H7 (cell line): ENCODE measurements around the gene KRTAP5-10. TPM values are rescaled to one million over a fixed set of nuclear protein-coding genes. Genes with fewer than 3 reads are reported as not detected.
"Not testable (repeated sequence)": the region's sequence is repeated elsewhere in the genome, so short reads cannot be mapped to it uniquely, and the experiment has no call there.

Experiments
- DNase-seq: peaks from one replicate; pipeline ENCODE4 v3.0.0; 2012
- H3K27me3 ChIP-seq: 2 replicates; pipeline ENCODE4 v1.6.0; 2011; ENCODE audit warnings: mild to moderate bottlenecking, low read length; ENCODE audit not compliant: control insufficient read depth, insufficient read depth
- H3K36me3 ChIP-seq: replicated peaks from 2 replicates; pipeline ENCODE4 v1.5.1; 2011; ENCODE audit warnings: low read length; ENCODE audit not compliant: control insufficient read depth, insufficient read depth
- H3K4me3 ChIP-seq: 2 replicates; pipeline ENCODE4 v1.5.1; 2011; ENCODE audit warnings: low read depth, mild to moderate bottlenecking, control low read depth, low read length, moderate library complexity; ENCODE audit not compliant: insufficient read depth
- total RNA-seq: library from RNA; depleted of rRNA; stranded (reverse); fragments of >200 nt; shearing (Covaris generic); gene quantifications from 2 replicates; pipeline ENCODE4 v1.2.3, GENCODE V29; 2014

KRTAP5-10 gene
- total RNA-seq, 1 experiment from 2014 or later = 0.14 TPM

DNA sequence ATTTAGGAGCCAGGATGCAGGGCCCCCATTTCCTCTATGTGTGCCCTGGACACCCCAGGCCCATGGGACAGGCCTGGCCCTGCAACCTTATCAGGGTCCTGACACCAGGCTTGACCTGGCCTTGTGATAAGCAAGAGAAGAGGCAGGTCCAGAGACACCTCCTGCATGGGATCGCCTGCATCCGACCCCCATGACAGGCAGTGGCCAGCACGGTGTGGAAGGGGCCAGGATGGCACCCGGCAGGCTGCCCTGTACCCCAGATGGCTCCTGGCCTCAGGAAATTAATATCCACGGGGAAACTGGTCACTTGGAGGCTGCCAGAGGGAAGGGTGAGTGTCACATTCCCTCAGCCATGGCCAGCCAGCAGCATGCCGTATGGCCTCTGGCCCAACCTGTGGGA, 10.4 kb upstream of the KRTAP5-10 start:
- Histone ChIP-seq H3K4me3 (no peak overlapping the region), H3K27me3 (no peaks in the 10 kb centered on the region), H3K36me3 (no peaks in the 10 kb centered on the region)
- no peak for DNase-seq

DNA sequence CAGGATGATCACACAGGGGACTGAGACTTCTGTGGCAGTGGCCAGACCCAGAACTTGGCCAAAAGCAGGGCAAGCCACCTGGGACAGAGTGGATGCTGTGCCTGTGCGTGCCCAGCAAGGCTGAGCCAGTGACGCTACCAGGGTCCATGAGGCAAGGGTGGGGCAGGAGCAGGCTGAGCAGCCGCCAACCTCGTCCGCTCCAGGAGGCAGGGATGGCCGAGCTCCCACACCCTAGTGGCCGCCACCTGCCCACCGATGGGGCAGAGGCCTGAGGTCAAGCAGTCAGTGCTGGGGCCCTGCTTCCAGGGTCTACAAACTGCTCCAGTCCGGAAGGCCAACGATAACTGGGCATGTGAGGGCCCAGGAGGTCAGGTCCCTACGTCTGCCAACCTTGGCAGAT, 9.9 kb upstream of the KRTAP5-10 start:
- no peaks in the 10 kb centered on the region for H3K36me3 ChIP-seq
- no peak overlapping the region for H3K4me3 ChIP-seq
- DNase-seq = no peak
- no peaks in the 10 kb centered on the region for H3K27me3 ChIP-seq

- H3K4me3 ChIP-seq = no peak overlapping the region
- no peaks in the 10 kb centered on the region for H3K27me3 ChIP-seq
- DNase-seq = no peak
- H3K36me3 ChIP-seq = no peaks in the 10 kb centered on the region
These were observed 9.3 kb upstream of the KRTAP5-10 start for GRCh38 chr11:71556018-71556417.

GRCh38 chr11:71557257-71557656, 8.1 kb upstream of the KRTAP5-10 start:
- no peaks in the 10 kb centered on the region for H3K27me3 ChIP-seq
- no peak overlapping the region for H3K4me3 ChIP-seq
- no peak for DNase-seq
- no peaks in the 10 kb centered on the region for H3K36me3 ChIP-seq

GRCh38 chr11:71558996-71559395, 6.4 kb upstream of the KRTAP5-10 start:
- no peak for DNase-seq
- no peaks in the 10 kb centered on the region for H3K27me3 ChIP-seq

DNA sequence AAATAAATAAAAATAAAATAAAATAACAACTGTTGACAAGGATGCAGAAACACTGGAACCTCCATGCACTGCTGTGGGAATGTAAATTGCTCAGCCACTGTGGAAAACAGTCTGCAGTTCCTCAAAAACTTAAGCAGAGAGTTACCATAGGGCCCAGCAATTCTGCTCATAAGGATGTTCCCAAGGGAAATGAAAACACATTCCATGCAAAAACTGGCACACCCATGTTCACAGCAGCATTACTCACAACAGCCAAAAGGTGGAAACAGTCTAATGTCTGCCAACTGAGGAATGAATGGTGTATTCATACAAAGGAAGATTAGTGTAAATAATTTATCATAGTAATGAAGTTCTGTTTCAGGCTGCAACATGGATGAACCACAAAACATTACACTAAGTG, 3.2 kb upstream of the KRTAP5-10 start:
- no peaks in the 10 kb centered on the region for H3K27me3 ChIP-seq
- no peak overlapping the region for H3K4me3 ChIP-seq
- no peak for DNase-seq
- H3K36me3 ChIP-seq = no peaks in the 10 kb centered on the region

More at GRCh38 chr11:71558996-71559395, 6.4 kb upstream of the KRTAP5-10 start:
- Histone ChIP-seq H3K4me3 (no peak overlapping the region), H3K36me3 (no peaks in the 10 kb centered on the region)

- Histone ChIP-seq H3K36me3 (no peaks in the 10 kb centered on the region), H3K27me3 (no peaks in the 10 kb centered on the region), H3K4me3 (no peak overlapping the region)
- DNase-seq = peak; percentile 88
These were observed 2.0 kb upstream of the KRTAP5-10 start for GRCh38 chr11:71563406-71563805.

- no peak for DNase-seq
- Histone ChIP-seq H3K27me3 (0 out of 2 replicates have a peak, but pooled peaks cover 1% of the 10 kb centered on the region), H3K36me3 (no peaks in the 10 kb centered on the region), H3K4me3 (no peak overlapping the region)
These were observed 933 bp upstream of the KRTAP5-10 start for GRCh38 chr11:71564430-71564829.

- H3K36me3 ChIP-seq = no peaks in the 10 kb centered on the region
- 0 out of 2 replicates have a peak, but pooled peaks cover 1% of the 10 kb centered on the region for H3K27me3 ChIP-seq
- H3K4me3 ChIP-seq = no peak overlapping the region
- DNase-seq = peak; percentile 20
These were observed 788 bp downstream of the KRTAP5-10 start for GRCh38 chr11:71566081-71566620.

GRCh38 chr11:71566626-71567599, 1.6 kb downstream of the KRTAP5-10 start:
- not testable (repeated sequence) for H3K4me3 ChIP-seq, H3K27me3 ChIP-seq, H3K36me3 ChIP-seq
- peak; percentile 24 for DNase-seq

DNA sequence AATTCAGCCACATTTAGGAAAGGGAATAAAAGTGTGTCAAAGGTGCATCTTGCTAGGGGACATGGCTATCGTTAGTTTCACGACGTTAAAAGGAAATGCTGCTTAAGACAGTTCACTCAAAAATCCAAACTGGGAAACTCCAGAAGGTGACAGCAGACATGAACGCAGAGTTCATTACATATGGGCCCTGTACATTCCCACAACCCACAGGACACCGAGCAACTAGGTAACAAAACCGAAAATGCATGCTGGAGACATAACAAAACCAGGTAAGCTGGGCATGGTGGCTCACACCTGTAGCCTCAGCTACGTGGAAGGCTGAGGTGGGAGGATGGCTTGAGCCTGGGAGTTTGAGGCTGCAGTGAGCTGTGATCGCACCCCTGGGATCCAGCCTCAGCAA, 2.3 kb downstream of the KRTAP5-10 start:
- H3K4me3 ChIP-seq, DNase-seq, H3K27me3 ChIP-seq, H3K36me3 ChIP-seq: not testable (repeated sequence)

- Histone ChIP-seq H3K36me3 (no peaks in the 10 kb centered on the region), H3K4me3 (no peak overlapping the region)
These were observed 3.5 kb downstream of the KRTAP5-10 start for GRCh38 chr11:71568704-71569349.

GRCh38 chr11:71571101-71571850, 5.9 kb downstream of the KRTAP5-10 start:
- not testable (repeated sequence) for H3K36me3 ChIP-seq, DNase-seq, H3K4me3 ChIP-seq, H3K27me3 ChIP-seq

More at GRCh38 chr11:71568704-71569349, 3.5 kb downstream of the KRTAP5-10 start:
- H3K27me3 ChIP-seq = 0 out of 2 replicates have a peak, but pooled peaks cover 1% of the 10 kb centered on the region
- peak; percentile 42 for DNase-seq

GRCh38 chr11:71572811-71573210, 7.4 kb downstream of the KRTAP5-10 start:
- H3K4me3 ChIP-seq = no peak overlapping the region
- H3K27me3 ChIP-seq = peaks cover 1% of the 10 kb centered on the region; the same call in 1 of the 2 replicates
- DNase-seq = no peak
- no peaks in the 10 kb centered on the region for H3K36me3 ChIP-seq
